Smooth muscle cell of the umbilical artery (primary cell): ENCODE data around the gene VPS35L. TPM values are rescaled to one million over a fixed set of nuclear protein-coding genes. Genes with fewer than 3 reads are reported as not detected.

Experiments used
- total RNA-seq: library from RNA; depleted of rRNA; stranded (reverse); fragments of >200 nt; gene quantifications from 2 replicates; pipeline ENCODE4 v1.2.3, GENCODE V29; 2014

The VPS35L gene, protein sequence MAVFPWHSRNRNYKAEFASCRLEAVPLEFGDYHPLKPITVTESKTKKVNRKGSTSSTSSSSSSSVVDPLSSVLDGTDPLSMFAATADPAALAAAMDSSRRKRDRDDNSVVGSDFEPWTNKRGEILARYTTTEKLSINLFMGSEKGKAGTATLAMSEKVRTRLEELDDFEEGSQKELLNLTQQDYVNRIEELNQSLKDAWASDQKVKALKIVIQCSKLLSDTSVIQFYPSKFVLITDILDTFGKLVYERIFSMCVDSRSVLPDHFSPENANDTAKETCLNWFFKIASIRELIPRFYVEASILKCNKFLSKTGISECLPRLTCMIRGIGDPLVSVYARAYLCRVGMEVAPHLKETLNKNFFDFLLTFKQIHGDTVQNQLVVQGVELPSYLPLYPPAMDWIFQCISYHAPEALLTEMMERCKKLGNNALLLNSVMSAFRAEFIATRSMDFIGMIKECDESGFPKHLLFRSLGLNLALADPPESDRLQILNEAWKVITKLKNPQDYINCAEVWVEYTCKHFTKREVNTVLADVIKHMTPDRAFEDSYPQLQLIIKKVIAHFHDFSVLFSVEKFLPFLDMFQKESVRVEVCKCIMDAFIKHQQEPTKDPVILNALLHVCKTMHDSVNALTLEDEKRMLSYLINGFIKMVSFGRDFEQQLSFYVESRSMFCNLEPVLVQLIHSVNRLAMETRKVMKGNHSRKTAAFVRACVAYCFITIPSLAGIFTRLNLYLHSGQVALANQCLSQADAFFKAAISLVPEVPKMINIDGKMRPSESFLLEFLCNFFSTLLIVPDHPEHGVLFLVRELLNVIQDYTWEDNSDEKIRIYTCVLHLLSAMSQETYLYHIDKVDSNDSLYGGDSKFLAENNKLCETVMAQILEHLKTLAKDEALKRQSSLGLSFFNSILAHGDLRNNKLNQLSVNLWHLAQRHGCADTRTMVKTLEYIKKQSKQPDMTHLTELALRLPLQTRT
- total RNA-seq: 35.3 and 40.1 TPM in 2 replicates

GRCh38 chr16:19555186-19555937 lies at the start of gene VPS35L:
TSS of gene VPS35L (plus strand) at chr16:19555703. CDS start at chr16:19555730, 27 bp downstream.

GRCh38 chr16:19521471-19522396 lies 33.8 kb upstream of the VPS35L start, which contains the start of gene GDE1:
TSS of gene GDE1 (minus strand) at chr16:19522098. CDS start at chr16:19521964, 134 bp downstream.

GRCh38 chr16:19523559-19524355 lies 31.7 kb upstream of the VPS35L start, which contains the start of gene CCP110:
TSS of gene CCP110 (plus strand) at chr16:19523942. CDS start at chr16:19527882, 3,940 bp downstream.

GRCh38 chr16:19717741-19718623 lies 162.5 kb downstream of the VPS35L start, which contains the start of the genes IQCK and KNOP1:
TSS of gene IQCK (plus strand) at chr16:19718271. CDS start at chr16:19718307, 36 bp downstream.
TSS of gene KNOP1 (minus strand) at chr16:19718227. CDS start at chr16:19715035, 3,192 bp downstream.

Other genes starting within 250 kb of the VPS35L start
- gene TMC5, start 137.8 kb upstream of the VPS35L start, total RNA-seq: not detected in 2 replicates
- 79.3 and 80.7 TPM in 2 replicates for gene GDE1, start 33.6 kb upstream of the VPS35L start, total RNA-seq
- 11.0 and 18.9 TPM in 2 replicates for gene CCP110, start 31.8 kb upstream of the VPS35L start, total RNA-seq
- 12.8 and 16.4 TPM in 2 replicates for gene KNOP1, start 162.5 kb downstream of the VPS35L start, total RNA-seq
- 7.6 and 9.2 TPM in 2 replicates for gene IQCK, start 162.6 kb downstream of the VPS35L start, total RNA-seq